ENCODE data around the gene HLA-DOB.
A peak's percentile ranks its signal among the peaks of the same experiment; 100 is the strongest.

HLA-DOB gene

DNA sequence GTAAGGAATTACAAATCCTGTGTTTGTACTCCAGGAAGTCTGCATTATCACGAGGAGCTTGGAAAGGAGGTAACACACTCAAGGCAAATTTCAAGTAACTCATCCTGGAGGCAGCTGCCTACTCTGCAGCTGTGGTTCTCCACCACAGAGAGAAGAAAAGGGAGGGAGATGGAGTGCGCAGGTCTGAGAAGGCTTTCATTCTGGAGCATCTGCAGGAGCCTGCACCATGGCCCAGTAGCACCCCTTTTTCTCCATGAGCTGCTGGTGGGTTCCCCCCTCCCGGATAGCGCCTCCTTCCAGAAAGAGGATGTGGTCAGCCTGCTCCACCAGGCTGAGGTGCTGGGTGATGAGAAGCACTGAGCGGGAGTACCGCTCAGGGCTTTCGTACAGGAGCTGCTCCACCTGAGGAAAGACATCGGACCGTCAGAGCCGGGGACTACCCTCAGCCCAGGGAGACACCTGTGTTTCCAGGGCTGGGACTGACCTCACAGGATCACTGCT is 28.6 kb upstream of the HLA-DOB start:
- Histone ChIP-seq H3K4me1 (ENCODE audit: control insufficient read depth, low read depth, low read length) (no peaks in the 10 kb centered on the region), H4K5ac (ENCODE audit: low read length) (no peak overlapping the region), H3K9ac (ENCODE audit: low read length) (no peak overlapping the region), H2BK120ac (ENCODE audit: low read depth, low read length) (no peak overlapping the region), H3K79me1 (ENCODE audit: low read length) (no peaks in the 10 kb centered on the region), H3K36me3 (ENCODE audit: control insufficient read depth, insufficient read depth, low read length) (no peaks in the 10 kb centered on the region), H2AK5ac (ENCODE audit: low read length) (no peak overlapping the region), H3K23ac (ENCODE audit: low read length) (no peak overlapping the region), H3K79me2 (ENCODE audit: control insufficient read depth, insufficient read depth, low read length) (no peaks in the 10 kb centered on the region), H3K27me3 (ENCODE audit: insufficient read depth, low read length, poor library complexity) (peaks cover 2% of the 10 kb centered on the region), H3K4ac (ENCODE audit: low read depth, low read length) (no peak overlapping the region), H4K8ac (ENCODE audit: low read depth, low read length) (no peak overlapping the region), H3K27ac (ENCODE audit: low read depth, low read length) (no peak overlapping the region), H3K18ac (ENCODE audit: low read length) (no peak overlapping the region), H3K56ac (ENCODE audit: low read length) (no peak overlapping the region), H3K4me2 (ENCODE audit: low read length) (no peak overlapping the region), H2BK5ac (ENCODE audit: low read length) (no peak overlapping the region), H2BK15ac (replicated peaks; ENCODE audit: low read depth) (no peak overlapping the region), H3K4me3 (ENCODE audit: low read length) (no peak overlapping the region)
- no peak for DNase-seq
- WGBS (ENCODE audit: extremely low coverage, insufficient coverage, low lambda C conversion rate) = no CpG with 5 or more reads among the region's 10 CpGs

DNA sequence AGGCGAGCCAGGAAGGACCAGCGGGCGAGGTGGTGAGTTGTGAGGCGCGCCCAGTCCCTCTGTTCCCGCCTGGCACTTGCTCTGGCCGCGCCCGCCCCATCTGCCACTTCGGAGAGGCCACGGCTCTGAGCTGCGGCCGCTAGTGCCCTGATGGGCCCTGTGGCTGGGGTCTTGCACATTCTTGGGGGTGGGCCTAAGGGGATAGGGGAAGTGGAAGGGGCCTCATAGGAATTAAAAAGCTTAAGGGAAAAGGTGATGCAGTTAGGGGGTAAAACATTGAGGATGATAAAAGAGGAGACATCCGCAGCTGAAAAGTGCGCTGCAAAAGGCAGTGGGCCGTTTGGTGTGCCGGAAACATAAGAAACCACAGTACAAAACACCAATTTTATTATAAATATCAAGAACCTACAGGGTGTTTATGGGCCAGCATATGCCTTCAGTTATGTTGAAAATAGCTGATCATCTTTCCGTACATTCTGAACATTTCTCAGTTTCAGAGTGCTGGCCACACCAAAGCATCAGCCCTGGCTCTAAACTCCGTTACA is 28.1 kb upstream of the HLA-DOB start:
- Histone ChIP-seq H3K4me1 (ENCODE audit: control insufficient read depth, low read depth, low read length) (no peaks in the 10 kb centered on the region), H3K79me2 (ENCODE audit: control insufficient read depth, insufficient read depth, low read length) (no peaks in the 10 kb centered on the region), H3K9ac (ENCODE audit: low read length) (peak overlapping the region; percentile 35), H2BK15ac (replicated peaks; ENCODE audit: low read depth) (no peak overlapping the region), H3K4ac (ENCODE audit: low read depth, low read length) (no peak overlapping the region), H3K4me2 (ENCODE audit: low read length) (peak overlapping the region; percentile 43), H3K23ac (ENCODE audit: low read length) (no peak overlapping the region), H2BK120ac (ENCODE audit: low read depth, low read length) (no peak overlapping the region), H3K18ac (ENCODE audit: low read length) (no peak overlapping the region), H2BK5ac (ENCODE audit: low read length) (no peak overlapping the region), H3K27me3 (ENCODE audit: insufficient read depth, low read length, poor library complexity) (peaks cover 2% of the 10 kb centered on the region), H4K5ac (ENCODE audit: low read length) (no peak overlapping the region), H3K36me3 (ENCODE audit: control insufficient read depth, insufficient read depth, low read length) (no peaks in the 10 kb centered on the region), H3K79me1 (ENCODE audit: low read length) (no peaks in the 10 kb centered on the region), H3K27ac (ENCODE audit: low read depth, low read length) (no peak overlapping the region), H3K56ac (ENCODE audit: low read length) (peak overlapping the region; percentile 78), H2AK5ac (ENCODE audit: low read length) (no peak overlapping the region), H3K4me3 (ENCODE audit: low read length) (no peak overlapping the region), H4K8ac (ENCODE audit: low read depth, low read length) (no peak overlapping the region)
- WGBS (ENCODE audit: extremely low coverage, insufficient coverage, low lambda C conversion rate) = no CpG with 5 or more reads among the region's 19 CpGs
- no peak for DNase-seq

DNA sequence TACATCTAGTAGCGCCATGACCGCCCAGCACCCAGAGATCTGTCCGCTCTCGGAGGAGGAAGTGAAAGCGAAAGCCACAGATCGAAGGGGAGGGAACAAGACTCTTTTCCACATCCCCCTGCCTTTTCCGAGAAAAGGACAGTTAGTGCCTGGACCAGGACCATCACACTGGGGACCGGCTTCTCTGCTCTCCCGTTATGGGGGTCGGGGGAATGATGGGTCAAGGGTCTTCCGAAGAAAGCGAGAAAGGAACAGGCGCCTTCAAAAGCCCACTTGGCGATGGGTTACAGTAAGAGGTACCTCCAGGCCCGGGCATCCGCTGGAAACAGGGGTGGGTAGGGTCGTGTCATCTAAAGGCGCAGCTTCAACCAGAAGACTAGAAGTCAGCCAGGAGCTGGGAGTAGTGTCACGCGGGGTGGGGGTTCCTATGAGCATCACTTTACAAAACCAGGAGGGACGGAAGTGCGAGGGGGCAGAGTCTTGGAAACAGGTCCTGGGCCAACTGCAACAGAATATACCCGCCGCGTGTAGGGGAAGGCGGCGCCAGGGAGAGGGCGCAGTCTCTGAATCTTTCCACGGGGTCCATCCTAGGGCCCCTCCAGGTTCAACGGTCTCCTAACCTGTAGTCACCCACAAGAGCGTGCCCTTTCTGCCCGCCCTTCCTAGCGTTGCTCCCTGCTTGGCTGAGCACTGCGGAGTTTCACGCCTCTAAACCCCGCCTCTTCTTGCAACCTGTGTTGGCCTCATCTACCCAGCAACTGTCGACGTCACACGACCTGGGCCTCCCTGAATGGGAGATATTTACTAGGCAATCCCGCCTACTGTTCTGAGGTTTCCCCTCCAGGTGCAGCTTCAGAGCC is 27.4 kb upstream of the HLA-DOB start, which contains the start of gene PSMB8:
Gene PSMB8 (minus strand): TSS at position 69 of the 860 bp plus-strand sequence. CDS start 51 bp downstream, at position 18.
- no peaks in the 10 kb centered on the region for H3K36me3 ChIP-seq (ENCODE audit: control insufficient read depth, insufficient read depth, low read length)

DNA sequence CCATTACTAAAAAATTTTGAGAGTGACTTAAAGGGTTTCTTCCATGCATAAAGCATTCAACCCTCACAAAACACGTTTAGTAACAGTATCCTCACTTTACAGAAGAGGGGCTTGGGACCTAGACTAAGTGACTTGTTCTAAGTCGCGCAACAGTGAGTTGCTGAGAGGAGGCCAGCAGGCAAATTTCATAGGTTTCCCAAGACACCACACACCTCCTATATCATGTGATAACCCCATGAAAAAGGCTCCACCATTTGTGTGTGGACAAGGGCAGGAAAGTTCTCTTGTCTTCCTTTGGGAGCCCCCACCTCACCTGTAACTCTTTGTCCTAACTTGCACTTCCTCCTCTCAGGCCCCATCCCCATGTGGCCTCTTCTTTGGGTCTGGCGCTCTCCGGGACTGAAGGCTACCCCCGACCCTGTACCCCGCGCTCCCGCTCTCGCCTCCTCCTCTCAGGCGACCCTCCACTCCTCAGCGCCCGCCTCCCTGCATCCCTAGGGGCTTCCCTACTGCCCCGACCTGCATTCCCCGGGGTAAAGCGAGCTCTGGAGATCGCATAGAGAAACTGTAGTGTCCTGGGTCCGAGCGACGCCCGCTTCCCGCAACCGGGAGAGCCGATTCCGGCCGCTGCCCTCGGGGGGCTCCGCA is 26.7 kb upstream of the HLA-DOB start:
- peak overlapping the region; percentile 19 for H3K18ac ChIP-seq (ENCODE audit: low read length)
- DNase-seq = no peak
- no peak overlapping the region for H2AK5ac ChIP-seq (ENCODE audit: low read length)
- no peaks in the 10 kb centered on the region for H3K36me3 ChIP-seq (ENCODE audit: control insufficient read depth, insufficient read depth, low read length)
- no peak overlapping the region for H3K23ac ChIP-seq (ENCODE audit: low read length)
- peak overlapping the region; percentile 82 for H3K4me2 ChIP-seq (ENCODE audit: low read length)
- no peak overlapping the region for H2BK5ac ChIP-seq (ENCODE audit: low read length)
- H3K56ac ChIP-seq (ENCODE audit: low read length) = peak overlapping the region; percentile 60
- H4K5ac ChIP-seq (ENCODE audit: low read length) = no peak overlapping the region
- H3K79me1 ChIP-seq (ENCODE audit: low read length) = no peaks in the 10 kb centered on the region
- no peaks in the 10 kb centered on the region for H3K4me1 ChIP-seq (ENCODE audit: control insufficient read depth, low read depth, low read length)
- H3K9ac ChIP-seq (ENCODE audit: low read length) = peak overlapping the region; percentile 42
- peaks cover 2% of the 10 kb centered on the region for H3K27me3 ChIP-seq (ENCODE audit: insufficient read depth, low read length, poor library complexity)
- no peaks in the 10 kb centered on the region for H3K79me2 ChIP-seq (ENCODE audit: control insufficient read depth, insufficient read depth, low read length)
- no peak overlapping the region for H3K27ac ChIP-seq (ENCODE audit: low read depth, low read length)
- H3K4ac ChIP-seq (ENCODE audit: low read depth, low read length) = no peak overlapping the region
- peak overlapping the region; percentile 42 for H3K4me3 ChIP-seq (ENCODE audit: low read length)
- WGBS (ENCODE audit: extremely low coverage, insufficient coverage, low lambda C conversion rate) = no CpG with 5 or more reads among the region's 28 CpGs
- no peak overlapping the region for H2BK15ac ChIP-seq (replicated peaks; ENCODE audit: low read depth)
- H4K8ac ChIP-seq (ENCODE audit: low read depth, low read length) = no peak overlapping the region
- no peak overlapping the region for H2BK120ac ChIP-seq (ENCODE audit: low read depth, low read length)

More for the DNA sequence above, 27.4 kb upstream of the HLA-DOB start, which contains the start of gene PSMB8:
- H4K8ac ChIP-seq (ENCODE audit: low read depth, low read length) = no peak within 1 kb of the TSS
- H2BK5ac ChIP-seq (ENCODE audit: low read length) = no peak within 1 kb of the TSS
- H3K18ac ChIP-seq (ENCODE audit: low read length) = peak within 1 kb of the TSS; percentile 19
- H3K4ac ChIP-seq (ENCODE audit: low read depth, low read length) = no peak within 1 kb of the TSS
- peak within 1 kb of the TSS; percentile 42 for H3K4me3 ChIP-seq (ENCODE audit: low read length)
- no peaks in the 10 kb centered on the region for H3K4me1 ChIP-seq (ENCODE audit: control insufficient read depth, low read depth, low read length)
- H3K27me3 ChIP-seq (ENCODE audit: insufficient read depth, low read length, poor library complexity) = peaks cover 2% of the 10 kb centered on the region
- no peak within 1 kb of the TSS for H3K27ac ChIP-seq (ENCODE audit: low read depth, low read length)
- peak within 1 kb of the TSS; percentile 42 for H3K9ac ChIP-seq (ENCODE audit: low read length)
- H3K23ac ChIP-seq (ENCODE audit: low read length) = no peak within 1 kb of the TSS
- H3K79me2 ChIP-seq (ENCODE audit: control insufficient read depth, insufficient read depth, low read length) = no peaks in the 10 kb centered on the region
- H4K5ac ChIP-seq (ENCODE audit: low read length) = no peak within 1 kb of the TSS
- H3K79me1 ChIP-seq (ENCODE audit: low read length) = no peaks in the 10 kb centered on the region
- H3K4me2 ChIP-seq (ENCODE audit: low read length) = peak within 1 kb of the TSS; percentile 82
- no peak within 1 kb of the TSS for H2AK5ac ChIP-seq (ENCODE audit: low read length)
- H2BK15ac ChIP-seq (replicated peaks; ENCODE audit: low read depth) = no peak within 1 kb of the TSS
- no peak within 1 kb of the TSS for H2BK120ac ChIP-seq (ENCODE audit: low read depth, low read length)
- H3K56ac ChIP-seq (ENCODE audit: low read length) = peak within 1 kb of the TSS; percentile 78
- peak; percentile 97 for DNase-seq
- WGBS (ENCODE audit: extremely low coverage, insufficient coverage, low lambda C conversion rate) = no CpG with 5 or more reads among the region's 40 CpGs

DNA sequence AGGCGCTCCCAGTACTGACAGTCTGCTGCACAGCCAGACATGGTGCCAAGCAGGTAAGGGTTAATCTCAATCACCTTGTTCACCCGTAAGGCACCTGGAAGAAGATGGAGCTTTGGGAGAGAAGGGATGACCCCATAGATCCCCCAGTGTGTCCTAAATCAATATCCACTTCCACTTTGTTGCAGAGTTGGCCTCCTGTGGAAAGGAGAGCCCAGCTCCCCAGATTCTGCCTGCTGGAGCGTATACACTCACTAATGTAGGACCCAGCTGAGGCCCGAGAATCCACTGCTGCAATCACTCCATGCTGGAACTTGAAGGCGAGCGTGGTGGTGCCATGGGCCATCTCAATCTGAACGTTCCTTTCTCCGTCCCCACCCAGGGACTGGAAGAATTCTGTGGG is 25.9 kb upstream of the HLA-DOB start:
- H3K79me2 ChIP-seq (ENCODE audit: control insufficient read depth, insufficient read depth, low read length) = no peaks in the 10 kb centered on the region
- no peak overlapping the region for H2BK120ac ChIP-seq (ENCODE audit: low read depth, low read length)
- WGBS (ENCODE audit: extremely low coverage, insufficient coverage, low lambda C conversion rate) = no CpG with 5 or more reads among the region's 8 CpGs
- no peak overlapping the region for H3K4me3 ChIP-seq (ENCODE audit: low read length)
- no peak overlapping the region for H4K8ac ChIP-seq (ENCODE audit: low read depth, low read length)
- no peak overlapping the region for H3K23ac ChIP-seq (ENCODE audit: low read length)
- H3K4me2 ChIP-seq (ENCODE audit: low read length) = no peak overlapping the region
- no peak overlapping the region for H2BK5ac ChIP-seq (ENCODE audit: low read length)
- H3K27ac ChIP-seq (ENCODE audit: low read depth, low read length) = no peak overlapping the region
- H4K5ac ChIP-seq (ENCODE audit: low read length) = no peak overlapping the region
- H3K79me1 ChIP-seq (ENCODE audit: low read length) = no peaks in the 10 kb centered on the region
- no peaks in the 10 kb centered on the region for H3K4me1 ChIP-seq (ENCODE audit: control insufficient read depth, low read depth, low read length)
- no peak overlapping the region for H3K56ac ChIP-seq (ENCODE audit: low read length)
- H3K27me3 ChIP-seq (ENCODE audit: insufficient read depth, low read length, poor library complexity) = peaks cover 2% of the 10 kb centered on the region
- no peak overlapping the region for H3K18ac ChIP-seq (ENCODE audit: low read length)
- no peaks in the 10 kb centered on the region for H3K36me3 ChIP-seq (ENCODE audit: control insufficient read depth, insufficient read depth, low read length)
- no peak overlapping the region for H3K9ac ChIP-seq (ENCODE audit: low read length)
- H2AK5ac ChIP-seq (ENCODE audit: low read length) = no peak overlapping the region
- H3K4ac ChIP-seq (ENCODE audit: low read depth, low read length) = no peak overlapping the region
- no peak for DNase-seq
- no peak overlapping the region for H2BK15ac ChIP-seq (replicated peaks; ENCODE audit: low read depth)
